Measurements from ENCODE around the gene RNF146. TPM values are rescaled to one million over a fixed set of nuclear protein-coding genes. Genes with fewer than 3 reads are reported as not detected.

Gene RNF146
- total and polyA plus RNA-seq, 9 of the 15 experiments (the other 6 are each of a cell fraction or from before 2014, with no cell fraction given): 8.4 to 30.5 (median 17.5) TPM

DNA sequence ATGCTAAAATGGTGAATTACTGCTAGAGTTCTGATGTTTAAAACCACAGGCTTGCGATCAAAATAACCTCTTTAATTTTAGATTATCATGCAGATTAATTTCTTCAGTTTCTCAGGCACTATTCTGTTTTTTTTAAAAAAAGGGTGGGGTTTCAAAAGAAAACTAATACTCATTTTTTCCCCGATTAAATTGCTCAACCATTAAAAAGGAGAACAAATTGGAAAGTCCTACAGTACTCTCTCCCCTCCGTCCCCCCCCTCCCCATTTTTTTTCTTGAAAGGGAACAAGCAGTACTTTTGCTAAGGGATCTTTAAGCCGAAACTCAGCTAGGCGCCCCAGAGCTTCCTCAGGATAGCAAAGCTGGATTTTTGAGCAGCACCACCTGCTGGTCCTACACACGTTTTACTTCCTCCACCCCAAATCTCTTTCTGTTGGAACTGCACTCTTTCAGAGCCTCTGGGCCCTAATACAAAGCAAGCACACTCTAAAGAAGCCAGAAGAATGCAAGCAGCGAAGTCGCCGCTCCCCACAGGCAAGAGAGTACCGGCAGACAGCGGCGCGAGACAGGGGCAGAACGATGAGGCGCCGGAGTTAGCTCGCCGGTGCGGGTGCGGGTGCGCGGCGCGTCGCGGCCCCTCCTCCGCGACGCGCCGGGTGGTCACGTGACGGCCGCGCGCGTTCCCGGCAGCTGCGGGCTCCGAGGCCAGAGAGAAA lies at the start of gene RNF146 (continued):
- TF ChIP-seq, protein P1, sequence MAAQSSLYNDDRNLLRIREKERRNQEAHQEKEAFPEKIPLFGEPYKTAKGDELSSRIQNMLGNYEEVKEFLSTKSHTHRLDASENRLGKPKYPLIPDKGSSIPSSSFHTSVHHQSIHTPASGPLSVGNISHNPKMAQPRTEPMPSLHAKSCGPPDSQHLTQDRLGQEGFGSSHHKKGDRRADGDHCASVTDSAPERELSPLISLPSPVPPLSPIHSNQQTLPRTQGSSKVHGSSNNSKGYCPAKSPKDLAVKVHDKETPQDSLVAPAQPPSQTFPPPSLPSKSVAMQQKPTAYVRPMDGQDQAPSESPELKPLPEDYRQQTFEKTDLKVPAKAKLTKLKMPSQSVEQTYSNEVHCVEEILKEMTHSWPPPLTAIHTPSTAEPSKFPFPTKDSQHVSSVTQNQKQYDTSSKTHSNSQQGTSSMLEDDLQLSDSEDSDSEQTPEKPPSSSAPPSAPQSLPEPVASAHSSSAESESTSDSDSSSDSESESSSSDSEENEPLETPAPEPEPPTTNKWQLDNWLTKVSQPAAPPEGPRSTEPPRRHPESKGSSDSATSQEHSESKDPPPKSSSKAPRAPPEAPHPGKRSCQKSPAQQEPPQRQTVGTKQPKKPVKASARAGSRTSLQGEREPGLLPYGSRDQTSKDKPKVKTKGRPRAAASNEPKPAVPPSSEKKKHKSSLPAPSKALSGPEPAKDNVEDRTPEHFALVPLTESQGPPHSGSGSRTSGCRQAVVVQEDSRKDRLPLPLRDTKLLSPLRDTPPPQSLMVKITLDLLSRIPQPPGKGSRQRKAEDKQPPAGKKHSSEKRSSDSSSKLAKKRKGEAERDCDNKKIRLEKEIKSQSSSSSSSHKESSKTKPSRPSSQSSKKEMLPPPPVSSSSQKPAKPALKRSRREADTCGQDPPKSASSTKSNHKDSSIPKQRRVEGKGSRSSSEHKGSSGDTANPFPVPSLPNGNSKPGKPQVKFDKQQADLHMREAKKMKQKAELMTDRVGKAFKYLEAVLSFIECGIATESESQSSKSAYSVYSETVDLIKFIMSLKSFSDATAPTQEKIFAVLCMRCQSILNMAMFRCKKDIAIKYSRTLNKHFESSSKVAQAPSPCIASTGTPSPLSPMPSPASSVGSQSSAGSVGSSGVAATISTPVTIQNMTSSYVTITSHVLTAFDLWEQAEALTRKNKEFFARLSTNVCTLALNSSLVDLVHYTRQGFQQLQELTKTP (IDR thresholded peaks at IDR 0.05; ENCODE audit: low read depth in 1 of 2, partially characterized antibody in 2 of 2): no peak
- TF ChIP-seq GTF2F1 (IDR thresholded peaks at IDR 0.05; ENCODE audit: low read depth, low read length) (no peak), HDAC8 (tag; IDR thresholded peaks at IDR 0.05) (no peak), RBM15 (IDR thresholded peaks at IDR 0.05; ENCODE audit: insufficient read depth, low read length) (no peak), FOXK2 (conservative IDR thresholded peaks at IDR 0.05 in 1 of 2, IDR thresholded peaks at IDR 0.05 in 1 of 2; ENCODE audit: low read depth in 2 of 2) (no peak), ZFP1 (CRISPR knock-in tag; IDR thresholded peaks at IDR 0.05) (no peak), RBM14 (IDR thresholded peaks at IDR 0.05; ENCODE audit: borderline replicate concordance, insufficient read depth, low read depth, low read length) (no peak), CBFA2T3 (IDR thresholded peaks at IDR 0.05) (no peak), SIN3B (IDR thresholded peaks at IDR 0.05; ENCODE audit: low read depth) (peak; percentile 79), XRCC5 (IDR thresholded peaks at IDR 0.05; ENCODE audit: low read depth, low read length) (no peak), ZNF165 (CRISPR knock-in tag; IDR thresholded peaks at IDR 0.05; ENCODE audit: borderline replicate concordance) (no peak), PCBP1 (IDR thresholded peaks at IDR 0.05; ENCODE audit: low read depth, low read length, poor library complexity, severe bottlenecking) (no peak), ZNF133 (CRISPR knock-in tag; IDR thresholded peaks at IDR 0.05) (no peak), CBX5 (IDR thresholded peaks at IDR 0.05; ENCODE audit: borderline replicate concordance, low read depth) (no peak), ZNF217 (CRISPR knock-in tag; IDR thresholded peaks at IDR 0.05) (no peak), ZNF274 (IDR thresholded peaks at IDR 0.05; ENCODE audit: borderline replicate concordance, low read depth, low read length) (no peak)
- TF ChIP-seq, protein P2, sequence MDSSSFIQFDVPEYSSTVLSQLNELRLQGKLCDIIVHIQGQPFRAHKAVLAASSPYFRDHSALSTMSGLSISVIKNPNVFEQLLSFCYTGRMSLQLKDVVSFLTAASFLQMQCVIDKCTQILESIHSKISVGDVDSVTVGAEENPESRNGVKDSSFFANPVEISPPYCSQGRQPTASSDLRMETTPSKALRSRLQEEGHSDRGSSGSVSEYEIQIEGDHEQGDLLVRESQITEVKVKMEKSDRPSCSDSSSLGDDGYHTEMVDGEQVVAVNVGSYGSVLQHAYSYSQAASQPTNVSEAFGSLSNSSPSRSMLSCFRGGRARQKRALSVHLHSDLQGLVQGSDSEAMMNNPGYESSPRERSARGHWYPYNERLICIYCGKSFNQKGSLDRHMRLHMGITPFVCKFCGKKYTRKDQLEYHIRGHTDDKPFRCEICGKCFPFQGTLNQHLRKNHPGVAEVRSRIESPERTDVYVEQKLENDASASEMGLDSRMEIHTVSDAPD (CRISPR knock-in tag; IDR thresholded peaks at IDR 0.05): no peak
- TF ChIP-seq, protein P3, sequence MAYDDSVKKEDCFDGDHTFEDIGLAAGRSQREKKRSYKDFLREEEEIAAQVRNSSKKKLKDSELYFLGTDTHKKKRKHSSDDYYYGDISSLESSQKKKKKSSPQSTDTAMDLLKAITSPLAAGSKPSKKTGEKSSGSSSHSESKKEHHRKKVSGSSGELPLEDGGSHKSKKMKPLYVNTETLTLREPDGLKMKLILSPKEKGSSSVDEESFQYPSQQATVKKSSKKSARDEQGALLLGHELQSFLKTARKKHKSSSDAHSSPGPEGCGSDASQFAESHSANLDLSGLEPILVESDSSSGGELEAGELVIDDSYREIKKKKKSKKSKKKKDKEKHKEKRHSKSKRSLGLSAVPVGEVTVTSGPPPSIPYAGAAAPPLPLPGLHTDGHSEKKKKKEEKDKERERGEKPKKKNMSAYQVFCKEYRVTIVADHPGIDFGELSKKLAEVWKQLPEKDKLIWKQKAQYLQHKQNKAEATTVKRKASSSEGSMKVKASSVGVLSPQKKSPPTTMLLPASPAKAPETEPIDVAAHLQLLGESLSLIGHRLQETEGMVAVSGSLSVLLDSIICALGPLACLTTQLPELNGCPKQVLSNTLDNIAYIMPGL (CRISPR knock-in tag; IDR thresholded peaks at IDR 0.05): no peak
- TF ChIP-seq, protein P4, sequence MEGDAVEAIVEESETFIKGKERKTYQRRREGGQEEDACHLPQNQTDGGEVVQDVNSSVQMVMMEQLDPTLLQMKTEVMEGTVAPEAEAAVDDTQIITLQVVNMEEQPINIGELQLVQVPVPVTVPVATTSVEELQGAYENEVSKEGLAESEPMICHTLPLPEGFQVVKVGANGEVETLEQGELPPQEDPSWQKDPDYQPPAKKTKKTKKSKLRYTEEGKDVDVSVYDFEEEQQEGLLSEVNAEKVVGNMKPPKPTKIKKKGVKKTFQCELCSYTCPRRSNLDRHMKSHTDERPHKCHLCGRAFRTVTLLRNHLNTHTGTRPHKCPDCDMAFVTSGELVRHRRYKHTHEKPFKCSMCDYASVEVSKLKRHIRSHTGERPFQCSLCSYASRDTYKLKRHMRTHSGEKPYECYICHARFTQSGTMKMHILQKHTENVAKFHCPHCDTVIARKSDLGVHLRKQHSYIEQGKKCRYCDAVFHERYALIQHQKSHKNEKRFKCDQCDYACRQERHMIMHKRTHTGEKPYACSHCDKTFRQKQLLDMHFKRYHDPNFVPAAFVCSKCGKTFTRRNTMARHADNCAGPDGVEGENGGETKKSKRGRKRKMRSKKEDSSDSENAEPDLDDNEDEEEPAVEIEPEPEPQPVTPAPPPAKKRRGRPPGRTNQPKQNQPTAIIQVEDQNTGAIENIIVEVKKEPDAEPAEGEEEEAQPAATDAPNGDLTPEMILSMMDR (IDR thresholded peaks at IDR 0.05 in 2 of 3, conservative IDR thresholded peaks at IDR 0.05 in 1 of 3; ENCODE audit: insufficient read depth in 2 of 3, low read depth in 1 of 3, low read length in 3 of 3): peak; percentile 76 to 81 (median 80)
